Mucosa of rectum (tissue), 2 donors: ENCODE measurements around the gene PRR7.
"Not testable (repeated sequence)": the region's sequence is repeated elsewhere in the genome, so short reads cannot be mapped to it uniquely, and the experiment has no call there.

ENCODE experiments used
- H3K27ac ChIP-seq, 2 donors: one replicate each; pipeline ENCODE4 v1.7.0; 2013; ENCODE audit warnings: inconsistent platforms in 2 of 2, low read depth in 2 of 2, low read length in 2 of 2
- H3K27me3 ChIP-seq, 2 donors: one replicate each; pipeline ENCODE4 v1.7.0; 2013; ENCODE audit warnings: low read length in 2 of 2; ENCODE audit not compliant: control insufficient read depth in 2 of 2, insufficient read depth in 2 of 2
- H3K36me3 ChIP-seq, 2 donors: one replicate each; pipeline ENCODE4 v1.7.0; 2013; ENCODE audit warnings: low read length in 2 of 2; ENCODE audit not compliant: control insufficient read depth in 2 of 2, insufficient read depth in 2 of 2
- H3K4me1 ChIP-seq, 2 donors: one replicate each; pipeline ENCODE4 v1.7.0; 2013; ENCODE audit warnings: low read length in 2 of 2, mild to moderate bottlenecking in 1 of 2; ENCODE audit not compliant: control insufficient read depth in 2 of 2, insufficient read depth in 2 of 2
- H3K4me3 ChIP-seq, 2 donors: one replicate each; pipeline ENCODE4 v1.7.0; 2013; ENCODE audit warnings: low read length in 2 of 2
- H3K9ac ChIP-seq, 2 donors: one replicate each; pipeline ENCODE4 v1.7.0; 2013; ENCODE audit warnings: low read length in 2 of 2, low read depth in 1 of 2, mild to moderate bottlenecking in 1 of 2
- H3K9me3 ChIP-seq, 2 donors: one replicate each; pipeline ENCODE4 v1.7.0; 2013; ENCODE audit warnings: low read length in 2 of 2; ENCODE audit not compliant: control insufficient read depth in 2 of 2
- donor health status: healthy.
- donor health status: Normal muscosa, but diverticular disease.

Gene PRR7

DNA sequence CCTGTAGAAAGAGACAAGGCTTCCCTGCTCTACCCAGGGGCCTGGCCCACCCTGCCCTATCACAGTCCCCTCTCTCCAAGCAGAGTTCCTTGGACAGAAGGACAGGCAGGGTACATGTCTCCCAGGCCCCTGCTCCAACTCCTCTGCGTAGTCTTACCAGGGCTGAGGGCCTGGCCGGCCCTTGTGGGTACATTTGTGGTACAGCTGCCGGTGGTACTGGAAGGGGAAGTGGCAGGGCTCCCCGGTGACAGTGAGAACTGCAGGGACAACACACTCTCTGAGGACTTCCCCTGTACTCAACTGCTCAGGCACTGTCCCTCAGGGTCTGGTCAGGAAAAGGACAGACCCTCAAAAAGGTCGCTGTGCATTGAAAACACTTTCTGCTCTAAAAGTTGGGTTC, 40.8 kb upstream of the PRR7 start:
- peaks cover 32 to 35% of the 10 kb centered on the region in 2 donors for H3K4me1 ChIP-seq
- H3K9ac ChIP-seq, result no peak overlapping the region
- no peaks in the 10 kb centered on the region for H3K9me3 ChIP-seq
- peak overlapping the region in 1 of 2 donors; percentile 23 for H3K27ac ChIP-seq
- H3K36me3 ChIP-seq, result no peaks in the 10 kb centered on the region
- no peak overlapping the region for H3K4me3 ChIP-seq
- H3K27me3 ChIP-seq, result peaks cover 0 to 9% of the 10 kb centered on the region in 2 donors

DNA sequence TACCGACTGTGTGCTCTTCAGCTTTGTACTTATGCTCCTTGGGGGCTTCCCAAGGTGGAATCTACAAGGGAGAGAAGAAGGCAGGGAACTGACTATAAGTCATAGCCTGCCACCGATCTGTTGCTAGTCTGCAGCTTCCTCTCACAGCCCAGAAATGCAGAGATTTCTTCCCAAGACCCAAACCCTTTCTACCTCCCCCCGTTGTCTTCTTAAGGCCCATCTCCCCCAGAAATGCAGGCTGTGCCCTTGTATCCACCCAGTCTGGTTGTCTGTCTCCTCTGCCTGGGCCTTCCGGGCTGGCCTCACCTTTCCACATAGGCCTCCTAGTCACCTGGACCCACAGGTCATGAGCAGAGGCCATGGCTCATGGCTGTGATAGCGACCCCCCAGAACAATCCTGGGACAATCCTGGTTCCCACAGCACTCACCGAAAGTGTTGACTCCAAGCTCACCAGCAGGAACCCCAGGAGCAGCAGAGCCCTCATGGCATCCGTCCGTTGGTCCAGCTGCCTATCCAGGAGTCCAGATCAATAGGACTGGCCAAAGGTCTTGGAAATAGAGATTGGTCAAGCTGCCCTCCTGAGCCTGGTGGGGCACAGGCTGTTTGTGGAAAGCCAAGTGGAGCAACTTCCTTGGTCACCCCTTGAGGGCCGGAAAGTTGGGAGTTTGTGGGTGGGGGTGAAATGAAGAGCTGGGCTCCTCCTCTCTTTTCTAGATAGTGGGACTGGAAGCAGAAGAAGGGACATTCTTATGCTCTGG, 37.4 kb upstream of the PRR7 start, which contains the start of gene F12:
F12 (minus strand) TSS at position 522 of the 759 bp plus-strand sequence; CDS start at position 485, 37 bp downstream.
- Histone ChIP-seq H3K9ac (no peak within 1 kb of the TSS), H3K27ac (no peak within 1 kb of the TSS)

DNA sequence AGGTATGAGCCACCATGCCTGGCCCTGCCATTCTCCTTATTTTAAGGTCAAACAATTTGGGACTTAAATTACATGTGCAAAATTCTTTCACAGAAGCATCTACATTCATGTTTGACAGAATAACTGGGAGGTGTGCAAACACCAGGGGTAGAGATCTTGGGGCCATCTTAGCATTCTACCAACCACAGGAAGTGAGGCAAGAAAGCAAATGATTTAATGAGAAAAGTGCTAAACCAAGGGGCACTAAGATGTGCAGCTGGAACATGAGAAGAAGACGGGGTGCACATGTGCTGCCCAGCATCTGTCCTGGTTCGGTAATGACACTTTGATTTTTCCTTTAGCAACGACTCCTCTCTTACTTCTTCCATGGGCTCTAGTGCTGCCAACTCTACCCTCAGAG, 36.0 kb upstream of the PRR7 start:
- H3K9me3 ChIP-seq, result no peaks in the 10 kb centered on the region
- H3K27me3 ChIP-seq, result no peaks in the 10 kb centered on the region
- H3K9ac ChIP-seq, result no peak overlapping the region
- no peaks in the 10 kb centered on the region for H3K36me3 ChIP-seq
- H3K4me1 ChIP-seq, result peaks cover 0 to 4% of the 10 kb centered on the region in 2 donors
- H3K27ac ChIP-seq, result no peak overlapping the region
- H3K4me3 ChIP-seq, result no peak overlapping the region

More for the DNA sequence above, 37.4 kb upstream of the PRR7 start, which contains the start of gene F12:
- Histone ChIP-seq H3K36me3 (no peaks in the 10 kb centered on the region), H3K9me3 (no peaks in the 10 kb centered on the region), H3K27me3 (no peaks in the 10 kb centered on the region), H3K4me3 (no peak within 1 kb of the TSS), H3K4me1 (peaks cover 9 to 17% of the 10 kb centered on the region in 2 donors)

DNA sequence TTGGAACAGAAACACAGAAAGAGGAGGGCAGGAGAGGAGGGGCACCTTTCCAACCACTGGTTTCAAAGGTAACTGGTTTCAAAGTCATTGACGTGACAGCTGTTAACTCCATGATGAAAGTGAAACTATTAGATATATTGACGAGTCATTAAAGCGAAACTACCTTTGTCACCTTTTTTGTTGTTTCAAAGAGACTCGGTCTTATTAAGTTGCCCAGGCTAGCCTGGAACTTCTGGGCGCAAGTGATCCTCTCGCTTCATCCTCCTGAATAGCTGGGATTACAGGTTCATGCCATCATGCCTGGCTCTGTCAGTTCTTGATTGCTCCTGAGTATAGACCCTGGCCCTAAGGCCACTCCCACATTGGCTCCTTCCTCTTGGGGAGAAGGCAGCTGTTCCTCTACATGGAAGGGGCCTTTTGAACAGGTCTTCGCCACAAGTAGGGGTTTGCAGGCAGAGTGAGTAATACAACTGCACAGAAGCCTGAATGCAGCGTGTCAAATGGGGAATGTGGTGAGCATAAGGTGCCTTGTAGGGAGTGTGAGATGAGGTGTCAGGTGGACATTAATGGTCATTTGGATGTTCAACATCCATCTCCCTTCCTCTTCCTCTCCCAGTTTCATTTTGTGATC, 33.9 kb upstream of the PRR7 start:
- H3K9ac ChIP-seq, result peak overlapping the region in 1 of 2 donors; percentile 32
- H3K9me3 ChIP-seq, result no peaks in the 10 kb centered on the region
- no peaks in the 10 kb centered on the region for H3K27me3 ChIP-seq
- peaks cover 2 to 4% of the 10 kb centered on the region in 2 donors for H3K4me1 ChIP-seq
- H3K27ac ChIP-seq, result peak overlapping the region; percentile 31 to 74
- H3K36me3 ChIP-seq, result no peaks in the 10 kb centered on the region
- H3K4me3 ChIP-seq, result no peak overlapping the region

DNA sequence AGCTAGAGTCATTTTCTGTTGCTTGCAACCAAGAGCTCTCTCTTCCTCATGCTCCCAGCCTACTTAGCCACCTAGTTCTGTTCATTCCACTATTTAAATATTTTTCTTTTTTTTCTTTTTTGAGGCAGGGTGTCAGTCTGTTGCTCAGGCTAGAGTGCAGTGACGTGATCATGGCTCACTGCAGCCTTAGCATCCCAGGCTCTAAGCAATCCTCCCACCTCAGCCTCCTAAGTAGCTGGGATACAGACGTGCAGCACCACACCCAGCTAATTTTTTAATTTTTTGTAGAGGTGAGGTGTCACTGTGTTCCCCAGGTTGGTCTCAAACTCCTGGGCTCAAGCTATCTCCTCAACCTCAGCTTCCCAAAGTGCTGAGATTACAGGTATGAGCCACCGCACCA, 32.1 kb upstream of the PRR7 start:
- Histone ChIP-seq H3K4me1 (peaks cover 2 to 4% of the 10 kb centered on the region in 2 donors), H3K9me3 (no peaks in the 10 kb centered on the region), H3K27me3 (no peaks in the 10 kb centered on the region), H3K9ac (no peak overlapping the region), H3K4me3 (no peak overlapping the region), H3K36me3 (no peaks in the 10 kb centered on the region), H3K27ac (no peak overlapping the region)

DNA sequence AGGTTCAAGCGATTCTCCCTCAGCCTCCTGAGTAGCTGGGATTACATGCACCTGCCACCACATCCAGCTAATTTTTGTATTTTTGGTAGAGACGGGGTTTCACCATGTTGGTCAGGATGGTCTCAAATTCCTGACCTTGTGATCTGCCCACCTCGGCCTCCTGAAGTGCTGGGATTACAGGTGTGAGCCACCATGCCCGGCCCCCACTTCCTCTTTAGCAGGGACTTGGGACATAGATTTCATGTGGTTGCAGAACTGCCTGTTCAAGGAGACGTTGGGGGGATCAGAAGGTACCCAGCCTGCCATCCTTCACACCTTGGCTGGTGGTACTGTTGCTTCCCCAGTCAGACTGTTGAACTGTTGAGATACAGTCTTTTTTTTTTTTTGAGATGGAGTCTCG, 29.5 kb upstream of the PRR7 start:
- not testable (repeated sequence) for H3K27ac ChIP-seq, H3K36me3 ChIP-seq, H3K4me3 ChIP-seq, H3K9ac ChIP-seq, H3K4me1 ChIP-seq, H3K9me3 ChIP-seq, H3K27me3 ChIP-seq

DNA sequence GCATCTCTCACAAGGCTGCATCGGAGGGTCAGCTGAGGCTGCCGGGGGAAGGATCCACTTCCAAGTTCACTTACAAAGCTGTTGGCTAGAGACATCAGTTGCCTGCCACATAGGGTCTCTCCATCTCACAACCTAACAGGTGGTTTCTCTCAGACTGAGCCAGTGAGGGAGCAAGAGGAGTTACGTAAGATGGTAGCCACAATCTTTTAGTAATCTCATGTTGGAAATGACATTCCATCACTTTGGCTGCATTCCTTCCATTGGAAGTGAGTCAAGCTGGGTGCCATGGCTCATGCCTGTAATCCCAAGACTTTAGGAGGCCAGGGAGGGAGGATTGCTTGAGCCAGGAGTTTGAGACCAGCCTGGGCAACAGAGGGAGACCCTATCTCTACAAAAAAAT, 27.6 kb upstream of the PRR7 start:
- no peak overlapping the region for H3K27ac ChIP-seq

DNA sequence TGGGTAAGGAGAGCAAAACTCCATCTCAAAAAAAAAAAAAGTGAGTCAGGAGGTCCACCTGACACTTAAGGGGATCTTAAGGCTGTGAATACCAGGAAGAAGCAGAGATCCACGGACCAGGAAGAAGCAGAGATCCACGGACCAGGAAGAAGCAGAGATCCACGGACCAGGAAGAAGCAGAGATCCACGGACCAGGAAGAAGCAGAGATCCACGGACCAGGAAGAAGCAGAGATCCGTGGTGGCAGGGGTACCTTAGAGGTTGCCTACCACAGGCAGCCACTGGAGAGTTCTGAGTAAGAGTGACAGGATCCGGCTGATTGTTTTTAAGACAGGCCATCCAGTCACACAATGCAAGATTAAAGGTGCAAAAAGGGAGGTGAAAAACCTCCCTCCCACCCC, 26.1 kb upstream of the PRR7 start:
- H3K9me3 ChIP-seq, H3K27me3 ChIP-seq, H3K36me3 ChIP-seq, H3K4me1 ChIP-seq: not testable (repeated sequence)
- Histone ChIP-seq H3K27ac (peak overlapping the region in 1 of 2 donors; percentile 42), H3K9ac (peak overlapping the region in 1 of 2 donors; percentile 27), H3K4me3 (peak overlapping the region in 1 of 2 donors; percentile 30)

More for the DNA sequence above, 27.6 kb upstream of the PRR7 start:
- Histone ChIP-seq H3K4me3 (no peak overlapping the region), H3K27me3 (no peaks in the 10 kb centered on the region), H3K9me3 (no peaks in the 10 kb centered on the region), H3K4me1 (peaks cover 0 to 4% of the 10 kb centered on the region in 2 donors), H3K9ac (no peak overlapping the region), H3K36me3 (no peaks in the 10 kb centered on the region)

DNA sequence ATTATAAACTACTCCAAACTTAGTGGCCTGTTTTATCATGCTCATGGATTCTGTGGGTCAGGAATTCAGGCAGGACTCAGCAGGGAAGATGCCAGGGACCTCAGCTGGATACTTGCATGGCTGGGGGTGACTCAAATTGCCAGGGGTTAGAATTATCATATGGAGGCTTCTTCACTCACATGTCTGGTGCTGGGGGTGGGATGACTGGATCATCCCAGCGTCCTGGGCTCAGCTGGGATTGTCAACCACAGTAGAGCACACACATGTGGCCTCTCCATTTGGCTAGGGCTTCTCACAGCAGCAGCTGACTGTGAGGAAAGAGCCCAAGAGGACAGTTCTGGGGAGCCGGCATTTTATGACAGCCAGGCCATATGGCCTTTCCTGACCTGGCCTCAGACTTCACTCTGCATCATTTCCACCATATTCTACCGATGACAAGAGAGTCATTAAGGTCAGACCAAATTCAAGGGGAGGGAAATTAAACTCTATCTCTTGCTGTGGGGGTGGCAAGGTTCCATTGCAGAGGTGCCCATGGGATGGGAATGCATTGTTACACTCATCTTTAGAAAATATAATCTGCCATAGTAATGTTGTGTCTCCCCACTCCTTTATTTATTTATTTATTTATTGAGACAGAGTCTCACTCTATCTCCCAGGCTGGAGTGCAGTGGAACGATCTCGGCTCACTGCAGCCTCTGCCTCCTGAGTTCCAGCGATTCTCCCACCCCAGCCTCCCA, 25.4 kb upstream of the PRR7 start:
- Histone ChIP-seq H3K27me3 (no peaks in the 10 kb centered on the region), H3K9me3 (no peaks in the 10 kb centered on the region), H3K27ac (no peak overlapping the region), H3K4me3 (no peak overlapping the region), H3K36me3 (no peaks in the 10 kb centered on the region), H3K9ac (peak overlapping the region in 1 of 2 donors; percentile 27), H3K4me1 (peaks cover 9 to 12% of the 10 kb centered on the region in 2 donors)

DNA sequence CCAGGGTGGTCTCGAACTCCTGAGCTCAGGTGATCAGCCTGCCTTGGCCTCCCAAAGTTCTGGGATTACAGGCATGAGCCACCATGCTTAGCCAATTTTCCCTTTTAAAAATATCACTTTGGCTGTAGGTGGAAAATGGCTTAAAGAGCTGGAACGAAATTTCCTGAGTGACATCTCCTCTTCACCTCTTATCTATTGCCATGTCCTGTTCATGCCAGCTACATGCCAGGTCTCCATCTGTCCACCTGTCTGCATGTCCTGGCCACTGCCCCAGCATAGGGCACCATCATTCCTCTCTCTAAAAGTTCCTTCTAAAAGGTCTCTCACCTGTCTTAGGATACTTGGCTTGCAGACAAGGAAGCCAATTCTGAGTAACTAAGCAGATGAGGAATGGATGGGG, 22.9 kb upstream of the PRR7 start:
- Histone ChIP-seq H3K4me1 (peaks cover 19 to 24% of the 10 kb centered on the region in 2 donors), H3K27me3 (no peaks in the 10 kb centered on the region), H3K27ac (no peak overlapping the region), H3K9ac (no peak overlapping the region), H3K9me3 (no peaks in the 10 kb centered on the region), H3K36me3 (no peaks in the 10 kb centered on the region), H3K4me3 (no peak overlapping the region)
